Uterus (tissue), 4 donors: ENCODE data around the gene WASF1. TPM values are rescaled to one million over a fixed set of nuclear protein-coding genes. Genes with fewer than 3 reads are reported as not detected.
"Not testable (repeated sequence)": the region's sequence is repeated elsewhere in the genome, so short reads cannot be mapped to it uniquely, and the experiment has no call there.

Experiments used
- DNase-seq, 2 donors: peaks; one replicate each; pipeline ENCODE4 v3.0.0-alpha.2; 2019 to 2020
- H3K27ac ChIP-seq, 2 donors: fragments of 200-600 bp; sonication (generic); 1 replicate in 1 of 2; 2 replicates in 1 of 2; pipeline ENCODE4 v1.5.1; 2016 to 2018
- H3K27me3 ChIP-seq, 2 donors: fragments of 200-600 bp; sonication (generic); one replicate each; pipeline ENCODE4 v1.5.1; 2018 to 2019; ENCODE audit warnings: control low read depth in 1 of 2
- H3K36me3 ChIP-seq, 2 donors: fragments of 200-600 bp; sonication (generic); one replicate each; pipeline ENCODE4 v1.5.1; 2019; ENCODE audit warnings: control low read depth in 1 of 2
- H3K4me1 ChIP-seq, 2 donors: fragments of 200-600 bp; sonication (generic); one replicate each; pipeline ENCODE4 v1.5.1; 2018 to 2019; ENCODE audit warnings: control low read depth in 1 of 2
- H3K4me3 ChIP-seq, 2 donors: fragments of 200-600 bp; sonication (generic); 1 replicate in 1 of 2; 2 replicates in 1 of 2; pipeline ENCODE4 v1.5.1; 2018 to 2019; ENCODE audit warnings: mild to moderate bottlenecking in 1 of 2
- H3K9me3 ChIP-seq, 2 donors: fragments of 200-600 bp; sonication (generic); one replicate each; pipeline ENCODE4 v1.5.1; 2019; ENCODE audit warnings: control low read depth in 1 of 2
- CTCF ChIP-seq, 4 experiments: fragments of 200-600 bp in 2 of 4; fragments of 450-650 bp in 2 of 4; sonication (generic) in 2 of 4; IDR thresholded peaks; one replicate each; pipeline ENCODE4 v1.5.1; 2016 to 2019; ENCODE audit warnings: antibody characterized with exemption in 4 of 4, mild to moderate bottlenecking in 2 of 4, moderate library complexity in 1 of 4
- POLR2A ChIP-seq, 2 donors: fragments of 450-650 bp; IDR thresholded peaks; one replicate each; pipeline ENCODE4 v1.6.1; 2016; ENCODE audit warnings: antibody characterized with exemption in 2 of 2, mild to moderate bottlenecking in 1 of 2, moderate library complexity in 1 of 2
- intact Hi-C: fragments of 100-400 bp; cut with DNase I; formaldehyde crosslinking; loops from one replicate; pipeline ENCODE4 v1.15.1; 2023; ENCODE audit warnings: low total_unique reads
- total RNA-seq, 4 donors: library from RNA; depleted of rRNA in 3 of 4; stranded (reverse); fragments of >200 nt in 3 of 4; gene quantifications; one replicate each; pipeline versions ENCODE4 v1.1.0 to v1.2.4, GENCODE V29; 2014 to 2023
- donor health status: DM: yes; HTN: yes; CAD: no.

WASF1 gene
- total RNA-seq, 4 donors from 2014 or later, result 5.9 to 27.3 (median 17.2) TPM

GRCh38 chr6:110125361-110125760 lies 54.1 kb downstream of the WASF1 start:
- DNase-seq, result no peak
- Histone ChIP-seq H3K4me1 (no peaks in the 10 kb centered on the region), H3K27ac (no peak overlapping the region), H3K9me3 (no peaks in the 10 kb centered on the region), H3K4me3 (no peak overlapping the region), H3K36me3 (no peaks in the 10 kb centered on the region), H3K27me3 (no peaks in the 10 kb centered on the region)
- no peak for TF ChIP-seq CTCF (IDR thresholded peaks at IDR 0.05)
- TF ChIP-seq POLR2A (IDR thresholded peaks at IDR 0.05), result no peak
- intact Hi-C loops, result no loop called here

GRCh38 chr6:110121655-110122054 lies 57.8 kb downstream of the WASF1 start:
- H3K36me3 ChIP-seq, intact Hi-C loops, DNase-seq: not testable (repeated sequence)

GRCh38 chr6:110116258-110116657 lies 63.2 kb downstream of the WASF1 start:
- H3K9me3 ChIP-seq, result no peaks in the 10 kb centered on the region
- no peaks in the 10 kb centered on the region for H3K27me3 ChIP-seq
- H3K36me3 ChIP-seq, result no peaks in the 10 kb centered on the region
- no peak overlapping the region for H3K27ac ChIP-seq
- intact Hi-C loops, result no loop called here
- TF ChIP-seq CTCF (IDR thresholded peaks at IDR 0.05), result no peak
- TF ChIP-seq POLR2A (IDR thresholded peaks at IDR 0.05), result no peak
- H3K4me3 ChIP-seq, result no peak overlapping the region
- no peaks in the 10 kb centered on the region for H3K4me1 ChIP-seq
- no peak for DNase-seq

More at GRCh38 chr6:110121655-110122054, 57.8 kb downstream of the WASF1 start:
- not testable (repeated sequence) for H3K4me1 ChIP-seq, H3K27ac ChIP-seq, H3K9me3 ChIP-seq, H3K4me3 ChIP-seq, H3K27me3 ChIP-seq

- no peaks in the 10 kb centered on the region for H3K9me3 ChIP-seq
- no peak overlapping the region for H3K4me3 ChIP-seq
- DNase-seq, result no peak
- TF ChIP-seq CTCF (IDR thresholded peaks at IDR 0.05) (no peak), POLR2A (IDR thresholded peaks at IDR 0.05) (no peak)
- no peak overlapping the region for H3K27ac ChIP-seq
- no peaks in the 10 kb centered on the region for H3K4me1 ChIP-seq
- intact Hi-C loops, result no loop called here
- no peaks in the 10 kb centered on the region for H3K36me3 ChIP-seq
- H3K27me3 ChIP-seq, result no peaks in the 10 kb centered on the region
Observed at GRCh38 chr6:110114004-110114403, 65.5 kb downstream of the WASF1 start.

- intact Hi-C loops, result no loop called here
Observed at GRCh38 chr6:110105296-110105695, 74.2 kb downstream of the WASF1 start.

More at GRCh38 chr6:110105296-110105695, 74.2 kb downstream of the WASF1 start:
- H3K27ac ChIP-seq, result no peak overlapping the region
- H3K36me3 ChIP-seq, result no peaks in the 10 kb centered on the region
- no peak for DNase-seq
- H3K4me1 ChIP-seq, result no peaks in the 10 kb centered on the region
- H3K27me3 ChIP-seq, result no peaks in the 10 kb centered on the region
- no peak for TF ChIP-seq POLR2A (IDR thresholded peaks at IDR 0.05)
- TF ChIP-seq CTCF (IDR thresholded peaks at IDR 0.05), result no peak
- H3K9me3 ChIP-seq, result no peaks in the 10 kb centered on the region
- H3K4me3 ChIP-seq, result no peak overlapping the region
